Adrenal gland (tissue), 12 donors: ENCODE measurements around the gene DDX49. TPM values are rescaled to one million over a fixed set of nuclear protein-coding genes. Genes with fewer than 3 reads are reported as not detected.

ENCODE experiments used
- DNase-seq, 7 donors: peaks; one replicate each; pipeline ENCODE4 v3.0.0-alpha.2; 2019 to 2020
- H3K27ac ChIP-seq, 5 donors: fragments of 200-600 bp; sonication (generic) in 4 of 5; 1 replicate in 3 of 5; 2 replicates in 2 of 5; pipeline versions ENCODE4 v1.5.1 to v1.8.0; 2016 to 2020; ENCODE audit warnings: mild to moderate bottlenecking in 1 of 5
- H3K27me3 ChIP-seq: fragments of 200-600 bp; 2 replicates; pipeline ENCODE4 v1.8.0; 2021
- H3K36me3 ChIP-seq, 2 donors: fragments of 200-600 bp; replicated peaks in 1 of 2; 1 replicate in 1 of 2; 2 replicates in 1 of 2; pipeline versions ENCODE4 v1.5.1 to v1.8.0; 2018 to 2022
- H3K4me1 ChIP-seq, 2 donors: fragments of 200-600 bp; replicated peaks in 1 of 2; 1 replicate in 1 of 2; 2 replicates in 1 of 2; pipeline versions ENCODE4 v1.5.1 to v1.8.0; 2018 to 2021
- H3K4me3 ChIP-seq, 4 donors: fragments of 200-600 bp; sonication (generic) in 3 of 4; one replicate each; pipeline ENCODE4 v1.5.1; 2016 to 2018
- H3K9me3 ChIP-seq, 3 donors: fragments of 200-600 bp; sonication (generic) in 1 of 3; replicated peaks in 1 of 3; 1 replicate in 2 of 3; 2 replicates in 1 of 3; pipeline versions ENCODE4 v1.5.1 to v1.8.0; 2016 to 2021
- POLR2A ChIP-seq, 2 donors: fragments of 450-650 bp; IDR thresholded peaks; one replicate each; pipeline ENCODE4 v1.6.1; 2017; ENCODE audit warnings: antibody characterized with exemption in 2 of 2, mild to moderate bottlenecking in 2 of 2, moderate library complexity in 1 of 2
- WGBS, 4 donors: extraction: QIAGEN DNeasy Blood & Tissue Kit in 2 of 4; methylation state at CpG; one replicate each; pipeline versions ENCODE4 v1.1.5 to v1.1.7; 2013 to 2017; 5-methylcytosine and 5-hydroxymethylcytosine counted together
- intact Hi-C, 2 donors: fragments of 100-400 bp; cut with DNase I; formaldehyde crosslinking; loops; one replicate each; pipeline versions ENCODE4 v1.14.1 to v1.15.0; 2022 to 2023
- polyA plus RNA-seq, 3 donors: library from polyadenylated mRNA; stranded (reverse); fragments of 200-250 nt in 2 of 3; fragments of 350-450 nt in 1 of 3; fragmentation: Illumina TruSeq in 1 of 3; extraction: RNeasy Lipid Tissue Mini Kit (QIAGEN cat#74804) in 1 of 3; gene quantifications; one replicate each; pipeline ENCODE4 v1.2.3, GENCODE V29; 2013 to 2014
- total RNA-seq, 9 donors: library from RNA; depleted of rRNA in 4 of 9; stranded (reverse); fragments of >200 nt in 4 of 9; fragments of 120-200 nt in 1 of 9; fragmentation: NEBNext Ultra II Directional in 1 of 9; extraction: Animal tissue kit (Norgen Biotek cat#: 25700) in 1 of 9; gene quantifications; one replicate each; pipeline versions ENCODE4 v1.1.0 to v1.2.4, GENCODE V29; 2013 to 2023
- TF ChIP-seq, protein P1 (sequence below), 6 experiments: fragments of 450-650 bp in 4 of 6; fragments of 200-600 bp in 2 of 6; sonication (generic) in 1 of 6; IDR thresholded peaks; 1 replicate in 5 of 6; 2 replicates in 1 of 6; pipeline versions ENCODE4 v1.5.1 to v1.8.0; 2016 to 2021; ENCODE audit warnings: antibody characterized with exemption in 6 of 6, mild to moderate bottlenecking in 2 of 6, moderate library complexity in 1 of 6
- donor health status: healthy with polysubstance abuse.
- donor health status: Bipolar disorder and iron deficiency.
- donor health status: DM: yes; HTN: yes; CAD: no.
- donor health status: DM: no; HTN: no; CAD: no.
- donor health status: DM: no; HTN: no; CAD: no.
- donor health status: DM: yes; HTN: yes; CAD: no.

DDX49 gene
- total and polyA plus RNA-seq, 12 donors: 29.1 to 105 (median 47.7) TPM

DNA sequence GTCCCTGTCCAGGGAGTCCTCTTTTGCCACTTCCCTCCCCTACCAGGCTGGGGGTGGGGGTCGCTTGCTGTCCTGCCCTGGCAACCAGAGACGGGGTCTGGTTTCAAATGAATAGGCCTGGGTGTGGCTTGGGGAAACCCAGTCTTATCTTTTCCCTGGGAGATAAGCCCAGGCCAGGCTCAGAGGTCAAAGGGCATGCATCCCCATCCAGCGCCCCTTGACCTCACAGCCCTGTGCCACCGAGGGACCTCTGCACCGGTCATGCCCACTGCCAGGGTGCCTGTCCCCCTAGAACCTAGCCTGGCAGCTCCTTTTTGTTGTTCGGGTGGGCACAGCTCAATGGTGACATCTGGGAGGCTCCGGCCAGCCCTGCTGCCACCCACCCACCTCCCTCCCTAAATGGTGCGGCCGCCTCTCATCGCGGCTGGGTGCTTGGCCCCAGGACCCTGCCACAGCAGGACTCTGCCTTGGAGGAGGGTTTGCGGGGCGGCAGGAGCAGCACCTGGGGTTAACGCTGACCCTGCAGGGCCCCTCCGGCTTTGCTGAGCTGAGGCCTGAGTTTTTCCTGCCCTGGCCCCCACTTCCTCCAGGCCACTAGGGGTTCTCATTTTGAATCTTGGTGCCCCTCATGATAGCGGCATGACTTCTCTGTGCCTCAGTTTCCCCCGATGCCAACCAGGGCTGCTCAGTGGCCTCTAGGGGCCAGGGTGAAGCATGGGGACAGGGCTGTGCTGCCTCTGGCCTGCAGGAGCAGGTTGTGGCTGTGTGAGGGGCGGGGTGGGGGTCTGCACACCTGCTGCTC is 20.7 kb upstream of the DDX49 start:
- DNase-seq: no peak
- WGBS, 4 donors: 38 to 81% (median 78%) methylated on average over 4 to 18 of the region's 18 CpGs
- H3K4me1 ChIP-seq: peaks cover 0 to 6% of the 10 kb centered on the region in 2 donors
- H3K9me3 ChIP-seq: no peaks in the 10 kb centered on the region
- H3K36me3 ChIP-seq: peaks cover 0 to 26% of the 10 kb centered on the region in 2 donors
- TF ChIP-seq, protein P1, sequence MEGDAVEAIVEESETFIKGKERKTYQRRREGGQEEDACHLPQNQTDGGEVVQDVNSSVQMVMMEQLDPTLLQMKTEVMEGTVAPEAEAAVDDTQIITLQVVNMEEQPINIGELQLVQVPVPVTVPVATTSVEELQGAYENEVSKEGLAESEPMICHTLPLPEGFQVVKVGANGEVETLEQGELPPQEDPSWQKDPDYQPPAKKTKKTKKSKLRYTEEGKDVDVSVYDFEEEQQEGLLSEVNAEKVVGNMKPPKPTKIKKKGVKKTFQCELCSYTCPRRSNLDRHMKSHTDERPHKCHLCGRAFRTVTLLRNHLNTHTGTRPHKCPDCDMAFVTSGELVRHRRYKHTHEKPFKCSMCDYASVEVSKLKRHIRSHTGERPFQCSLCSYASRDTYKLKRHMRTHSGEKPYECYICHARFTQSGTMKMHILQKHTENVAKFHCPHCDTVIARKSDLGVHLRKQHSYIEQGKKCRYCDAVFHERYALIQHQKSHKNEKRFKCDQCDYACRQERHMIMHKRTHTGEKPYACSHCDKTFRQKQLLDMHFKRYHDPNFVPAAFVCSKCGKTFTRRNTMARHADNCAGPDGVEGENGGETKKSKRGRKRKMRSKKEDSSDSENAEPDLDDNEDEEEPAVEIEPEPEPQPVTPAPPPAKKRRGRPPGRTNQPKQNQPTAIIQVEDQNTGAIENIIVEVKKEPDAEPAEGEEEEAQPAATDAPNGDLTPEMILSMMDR (IDR thresholded peaks at IDR 0.05): no peak
- H3K4me3 ChIP-seq: no peak overlapping the region
- H3K27ac ChIP-seq: no peak overlapping the region
- peaks cover 5% of the 10 kb centered on the region for H3K27me3 ChIP-seq
- intact Hi-C loops: loop anchor here in 1 of 2 donors (10.0 kb wide), 1 partner anchor 86 kb away; no protein-coding TSS in a partner anchor

DNA sequence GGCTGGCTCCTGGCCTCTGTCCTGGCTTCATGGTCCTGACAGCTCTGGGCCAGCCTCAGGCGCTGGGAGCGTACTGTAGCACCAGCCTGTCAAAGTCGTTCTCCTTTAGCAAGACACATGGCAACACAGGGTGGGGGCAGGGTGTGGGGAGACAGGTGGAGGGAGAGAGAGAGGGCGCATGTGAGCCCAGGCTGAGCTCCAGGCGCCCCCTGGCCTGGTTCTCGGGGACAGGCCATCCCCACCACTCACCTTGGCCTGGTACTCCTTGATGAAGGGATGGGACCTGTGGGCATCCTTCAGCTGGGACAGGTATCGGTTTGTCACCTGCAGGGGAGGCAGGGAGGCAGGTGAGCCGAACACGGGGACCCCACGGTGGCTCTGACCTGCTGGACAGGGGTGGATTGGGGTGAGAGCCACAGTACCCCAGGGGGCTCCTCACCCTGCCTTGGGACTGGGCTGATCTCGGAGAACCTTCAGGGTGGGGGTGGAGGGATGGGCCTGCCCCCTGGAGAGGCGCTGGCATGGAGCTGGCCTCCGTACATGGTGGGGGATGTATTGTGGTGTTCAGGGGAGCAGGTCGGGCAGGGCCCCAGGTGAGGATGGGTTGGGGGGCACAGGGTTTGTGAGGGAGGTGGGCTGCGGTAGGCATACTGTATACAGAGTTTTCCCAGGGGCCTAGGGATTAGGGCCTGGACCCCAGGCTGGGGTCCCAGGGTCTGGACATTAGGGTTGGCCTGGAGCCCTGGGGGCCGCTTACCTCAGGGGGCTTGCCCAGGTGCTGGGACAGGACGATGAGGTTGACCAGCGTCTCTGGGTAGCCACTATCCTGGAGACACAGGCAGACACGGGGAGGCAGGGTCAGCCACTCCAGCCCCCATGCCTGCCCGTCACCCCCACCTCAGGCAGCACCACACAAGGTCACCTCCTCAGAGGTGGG is 19.6 kb upstream of the DDX49 start:
- Histone ChIP-seq H3K27me3 (no peaks in the 10 kb centered on the region), H3K4me1 (peaks cover 0 to 6% of the 10 kb centered on the region in 2 donors), H3K4me3 (no peak overlapping the region), H3K9me3 (no peaks in the 10 kb centered on the region), H3K27ac (no peak overlapping the region), H3K36me3 (peaks cover 0 to 30% of the 10 kb centered on the region in 2 donors)
- WGBS, 4 donors: 85 to 96% (median 92%) methylated on average over 8 to 20 of the region's 20 CpGs
- intact Hi-C loops: loop anchor here in 1 of 2 donors (10.0 kb wide), 1 partner anchor 85 kb away; no protein-coding TSS in a partner anchor
- no peak for DNase-seq
- TF ChIP-seq, protein P1 (IDR thresholded peaks at IDR 0.05): no peak
- no peak for TF ChIP-seq POLR2A (IDR thresholded peaks at IDR 0.05)

DNA sequence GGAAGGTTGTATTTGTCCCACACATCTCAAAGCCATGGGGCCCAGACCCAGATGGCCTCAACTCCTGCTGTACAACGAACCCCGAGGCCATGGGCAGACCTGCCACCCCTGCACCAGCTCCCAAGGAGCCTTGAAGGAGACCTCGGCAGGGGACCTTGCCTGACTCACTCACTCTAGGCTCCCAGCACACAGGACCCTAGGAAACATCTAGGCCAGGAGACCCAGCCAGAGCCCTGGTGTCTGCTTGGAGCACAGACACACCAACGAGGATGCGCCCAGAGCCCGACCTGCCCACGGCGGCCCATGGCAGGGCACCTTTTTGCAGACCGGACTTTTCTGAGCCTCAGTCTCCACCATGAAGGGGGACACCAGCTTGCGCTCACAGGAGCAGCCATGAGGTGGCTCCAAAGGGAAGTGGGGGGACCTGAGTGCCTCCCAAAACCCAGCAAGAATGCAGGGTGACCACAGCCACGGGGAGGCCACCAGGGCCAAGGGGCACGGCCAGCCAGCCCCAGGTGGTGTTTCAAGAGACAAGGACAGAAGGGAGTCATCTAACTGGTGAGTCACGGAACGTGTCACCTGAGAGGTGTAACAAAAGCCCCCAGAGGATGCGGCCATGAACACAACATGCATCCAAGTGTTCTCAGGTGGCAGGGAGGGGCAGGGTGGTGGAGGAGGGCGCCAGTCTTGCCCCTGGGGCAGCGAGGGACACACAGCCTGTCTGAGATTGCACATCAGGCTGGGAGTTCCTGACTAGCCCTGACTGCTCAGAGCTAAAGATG is 18.6 kb upstream of the DDX49 start:
- WGBS, 4 donors: 84 to 99% (median 88%) methylated on average over 11 to 17 of the region's 17 CpGs
- H3K27ac ChIP-seq: no peak overlapping the region
- no peaks in the 10 kb centered on the region for H3K27me3 ChIP-seq
- peaks cover 0 to 40% of the 10 kb centered on the region in 2 donors for H3K36me3 ChIP-seq
- intact Hi-C loops: no loop called here
- TF ChIP-seq, protein P1 (IDR thresholded peaks at IDR 0.05): no peak
- no peak for TF ChIP-seq POLR2A (IDR thresholded peaks at IDR 0.05)
- H3K4me3 ChIP-seq: no peak overlapping the region
- no peaks in the 10 kb centered on the region for H3K9me3 ChIP-seq
- peaks cover 1 to 2% of the 10 kb centered on the region in 2 donors for H3K4me1 ChIP-seq
- DNase-seq: no peak
